ENCODE measurements around the gene GNB1. TPM values are rescaled to one million over a fixed set of nuclear protein-coding genes. Genes with fewer than 3 reads are reported as not detected.

Gene GNB1
- total and polyA plus RNA-seq, 7 donors = 32.3 to 100 (median 70.1) TPM

DNA sequence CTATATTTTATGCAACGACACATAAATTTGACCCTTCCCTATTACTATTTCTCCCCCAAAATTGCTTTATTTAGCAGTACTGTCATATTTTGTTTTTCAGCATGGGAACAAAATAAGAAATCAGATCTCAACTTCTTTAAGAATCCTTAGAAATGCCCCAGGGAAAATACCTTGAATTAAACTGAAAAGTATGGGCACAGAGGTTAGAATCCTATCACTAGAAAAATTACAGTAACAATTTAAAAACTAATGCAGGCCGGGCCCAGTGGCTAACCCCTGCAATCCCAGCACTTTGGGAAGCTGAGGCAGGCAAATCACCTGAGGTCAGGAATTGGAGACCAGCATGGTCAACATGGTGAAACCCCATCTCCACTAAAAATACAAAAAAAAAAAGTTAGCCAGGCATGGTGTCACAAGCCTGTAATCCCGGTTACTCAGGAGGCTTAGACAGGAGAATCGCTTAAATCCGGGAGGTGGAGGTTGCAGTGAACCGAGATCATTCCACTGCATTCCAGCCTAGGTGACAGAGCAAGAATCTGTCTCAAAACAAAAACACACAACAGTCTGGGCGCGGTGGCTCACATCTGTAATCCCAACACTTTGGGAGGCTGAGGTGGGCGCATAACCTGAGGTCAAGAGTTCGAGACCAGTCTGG is 51.4 kb downstream of the GNB1 start:
- Histone ChIP-seq H3K4me1 (peaks cover 33% of the 10 kb centered on the region), H3K36me3 (ENCODE audit: insufficient read depth in 1 of 2, low read depth in 1 of 2) (peaks cover 0 to 12% of the 10 kb centered on the region in 2 donors), H3K4me3 (no peak overlapping the region), H3K27me3 (ENCODE audit: insufficient read depth in 3 of 3, low read length in 2 of 3) (no peaks in the 10 kb centered on the region), H3K9me3 (no peaks in the 10 kb centered on the region), H3K27ac (no peak overlapping the region)
- intact Hi-C loops (cut with DNase I) = loop anchor here in 1 of 2 donors (5.0 kb wide), 1 partner anchor 42 kb away; no protein-coding TSS in a partner anchor
- ATAC-seq (no peak), DNase-seq (no peak)
- 88 to 93% (median 91%) methylated on average over 10 of the region's 10 CpGs for WGBS, 3 donors
- TF ChIP-seq CTCF (IDR thresholded peaks at IDR 0.05) = no peak

GRCh38 chr1:1836119-1836518 is 54.8 kb downstream of the GNB1 start:
- no peak overlapping the region for H3K4me3 ChIP-seq
- intact Hi-C loops (cut with DNase I) = loop anchor here in 1 of 2 donors (5.0 kb wide), 1 partner anchor 39 kb away; no protein-coding TSS in a partner anchor
- TF ChIP-seq CTCF (IDR thresholded peaks at IDR 0.05) = no peak
- ATAC-seq = no peak
- H3K27ac ChIP-seq = no peak overlapping the region
- H3K27me3 ChIP-seq (ENCODE audit: insufficient read depth in 3 of 3, low read length in 2 of 3) = no peaks in the 10 kb centered on the region
- H3K36me3 ChIP-seq (ENCODE audit: insufficient read depth in 1 of 2, low read depth in 1 of 2) = peaks cover 0 to 15% of the 10 kb centered on the region in 2 donors
- WGBS, 3 donors = 94 to 97% (median 97%) methylated on average over 8 of the region's 8 CpGs
- peaks cover 11% of the 10 kb centered on the region for H3K4me1 ChIP-seq
- H3K9me3 ChIP-seq = no peaks in the 10 kb centered on the region
- DNase-seq = no peak

- no peaks in the 10 kb centered on the region for H3K9me3 ChIP-seq
- H3K27me3 ChIP-seq (ENCODE audit: insufficient read depth in 3 of 3, low read length in 2 of 3) = no peaks in the 10 kb centered on the region
- peaks cover 6% of the 10 kb centered on the region for H3K4me1 ChIP-seq
- no peak for ATAC-seq
- intact Hi-C loops (cut with DNase I) = loop anchor here in 1 of 2 donors (5.0 kb wide), 1 partner anchor 38 kb away; no protein-coding TSS in a partner anchor
- DNase-seq = no peak
- whole genome bisulfite sequencing, 3 donors = 85 to 95% (median 92%) methylated on average over 3 of the region's 3 CpGs
- TF ChIP-seq CTCF (IDR thresholded peaks at IDR 0.05) = no peak
- H3K27ac ChIP-seq = no peak overlapping the region
- H3K36me3 ChIP-seq (ENCODE audit: insufficient read depth in 1 of 2, low read depth in 1 of 2) = peaks cover 0 to 20% of the 10 kb centered on the region in 2 donors
- H3K4me3 ChIP-seq = no peak overlapping the region
Observed at GRCh38 chr1:1835546-1835945, 55.3 kb downstream of the GNB1 start.

- 26 to 35% (median 33%) methylated on average over 6 of the region's 6 CpGs for WGBS, 3 donors
- Histone ChIP-seq H3K27ac (no peak overlapping the region), H3K9me3 (no peaks in the 10 kb centered on the region), H3K4me1 (no peaks in the 10 kb centered on the region), H3K4me3 (no peak overlapping the region), H3K36me3 (ENCODE audit: insufficient read depth in 1 of 2, low read depth in 1 of 2) (peaks cover 0 to 19% of the 10 kb centered on the region in 2 donors), H3K27me3 (ENCODE audit: insufficient read depth in 3 of 3, low read length in 2 of 3) (no peaks in the 10 kb centered on the region)
- ATAC-seq (peak in 2 of 4 donors; percentile 21 to 46), DNase-seq (no peak)
- intact Hi-C loops (cut with DNase I) = no loop called here
- no peak for TF ChIP-seq CTCF (IDR thresholded peaks at IDR 0.05)
Observed at GRCh38 chr1:1833916-1834325, 57.0 kb downstream of the GNB1 start.
